Measurements from ENCODE around the gene CTSW.

- TF ChIP-seq CTCF (IDR thresholded peaks at IDR 0.05) (no peak), MAZ (IDR thresholded peaks at IDR 0.05; ENCODE audit: borderline replicate concordance, low read depth, low read length) (no peak), MAX (IDR thresholded peaks at IDR 0.05) (no peak), BHLHE40 (IDR thresholded peaks at IDR 0.05; ENCODE audit: low read depth, low read length) (no peak), EHMT2 (IDR thresholded peaks at IDR 0.05; ENCODE audit: low read depth) (no peak), POLR2A (IDR thresholded peaks at IDR 0.05; ENCODE audit: low read length) (no peak), RAD21 (conservative IDR thresholded peaks at IDR 0.05 in 1 of 2, IDR thresholded peaks at IDR 0.05 in 1 of 2) (no peak), CHD2 (IDR thresholded peaks at IDR 0.05; ENCODE audit: low read length, partially characterized antibody) (no peak), RCOR1 (IDR thresholded peaks at IDR 0.05; ENCODE audit: low read depth, low read length) (no peak)
Observed at GRCh38 chr11:65861533-65862183, 18.0 kb upstream of the CTSW start.
